D721Med (cell line): Measurements from ENCODE around the gene HSPB9.

Source experiments
- DNase-seq: peaks from one replicate; pipeline ENCODE4 v3.0.0; 2011; ENCODE audit warnings: low spot score; ENCODE audit not compliant: insufficient read length
- FAIRE-seq: peaks from 2 replicates; lab custom pipeline; 2011; peaks lifted over from hg19 to GRCh38; lab: Jason Lieb, UNC
- TF ChIP-seq, protein P1 (sequence below): IDR thresholded peaks from 2 replicates; pipeline ENCODE4 v1.5.1; 2012; ENCODE audit warnings: mild to moderate bottlenecking, control low read depth; ENCODE audit not compliant: insufficient read depth; ENCODE audit errors: missing control alignments

The HSPB9 gene

GRCh38 chr17:42120770-42121769, 1.5 kb upstream of the HSPB9 start, which contains the start of gene KAT2A:
KAT2A (minus strand) TSS chr17:42121367; CDS start chr17:42121304, 63 bp downstream.
- FAIRE-seq (no peak), DNase-seq (peak; percentile 99)
- TF ChIP-seq, protein P1, sequence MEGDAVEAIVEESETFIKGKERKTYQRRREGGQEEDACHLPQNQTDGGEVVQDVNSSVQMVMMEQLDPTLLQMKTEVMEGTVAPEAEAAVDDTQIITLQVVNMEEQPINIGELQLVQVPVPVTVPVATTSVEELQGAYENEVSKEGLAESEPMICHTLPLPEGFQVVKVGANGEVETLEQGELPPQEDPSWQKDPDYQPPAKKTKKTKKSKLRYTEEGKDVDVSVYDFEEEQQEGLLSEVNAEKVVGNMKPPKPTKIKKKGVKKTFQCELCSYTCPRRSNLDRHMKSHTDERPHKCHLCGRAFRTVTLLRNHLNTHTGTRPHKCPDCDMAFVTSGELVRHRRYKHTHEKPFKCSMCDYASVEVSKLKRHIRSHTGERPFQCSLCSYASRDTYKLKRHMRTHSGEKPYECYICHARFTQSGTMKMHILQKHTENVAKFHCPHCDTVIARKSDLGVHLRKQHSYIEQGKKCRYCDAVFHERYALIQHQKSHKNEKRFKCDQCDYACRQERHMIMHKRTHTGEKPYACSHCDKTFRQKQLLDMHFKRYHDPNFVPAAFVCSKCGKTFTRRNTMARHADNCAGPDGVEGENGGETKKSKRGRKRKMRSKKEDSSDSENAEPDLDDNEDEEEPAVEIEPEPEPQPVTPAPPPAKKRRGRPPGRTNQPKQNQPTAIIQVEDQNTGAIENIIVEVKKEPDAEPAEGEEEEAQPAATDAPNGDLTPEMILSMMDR, result no peak

DNA sequence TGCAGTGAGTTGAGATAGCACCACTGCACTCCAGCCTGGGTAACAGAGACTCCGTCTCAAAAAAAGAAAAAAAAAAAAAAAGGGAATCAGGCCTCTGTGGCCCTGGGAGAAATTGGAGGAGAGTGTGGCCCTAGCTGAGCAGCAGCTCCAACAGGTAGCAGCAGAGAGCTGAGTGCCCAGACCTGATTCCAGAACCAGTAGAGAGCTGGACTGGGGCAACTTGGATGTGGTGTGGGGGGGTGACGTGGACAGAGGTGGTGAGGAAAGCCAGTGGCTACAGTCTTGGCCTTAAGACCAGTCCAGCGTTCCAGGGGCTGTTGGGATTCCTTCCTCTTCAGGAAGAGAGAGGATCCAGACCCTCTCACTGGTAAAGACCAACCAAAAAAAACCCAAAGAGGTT, 1.7 kb downstream of the HSPB9 start:
- no peak for FAIRE-seq
- TF ChIP-seq, protein P1, result no peak

DNA sequence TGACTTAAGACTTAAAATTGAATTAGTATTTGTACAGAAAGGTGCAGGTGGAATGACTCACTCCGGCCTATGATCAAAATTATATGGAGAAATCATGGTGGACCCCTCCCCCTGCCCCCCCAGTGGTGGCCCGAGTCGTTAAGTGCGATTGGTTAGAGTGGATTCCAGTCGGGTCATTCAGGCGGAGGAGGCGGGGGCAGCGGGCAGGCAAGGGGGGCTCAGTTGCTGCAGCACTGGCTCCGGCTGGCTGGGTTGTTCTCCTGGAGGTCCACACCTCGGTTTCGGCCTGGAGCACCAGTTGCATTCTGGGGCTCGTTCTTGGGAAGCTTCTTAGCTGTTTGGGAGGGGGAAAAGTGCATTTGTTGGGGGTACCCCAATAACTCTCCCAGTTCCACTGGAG, 3.0 kb downstream of the HSPB9 start:
- DNase-seq (no peak), FAIRE-seq (no peak)
- TF ChIP-seq, protein P1, result no peak

More for the DNA sequence above, 1.7 kb downstream of the HSPB9 start:
- no peak for DNase-seq

DNA sequence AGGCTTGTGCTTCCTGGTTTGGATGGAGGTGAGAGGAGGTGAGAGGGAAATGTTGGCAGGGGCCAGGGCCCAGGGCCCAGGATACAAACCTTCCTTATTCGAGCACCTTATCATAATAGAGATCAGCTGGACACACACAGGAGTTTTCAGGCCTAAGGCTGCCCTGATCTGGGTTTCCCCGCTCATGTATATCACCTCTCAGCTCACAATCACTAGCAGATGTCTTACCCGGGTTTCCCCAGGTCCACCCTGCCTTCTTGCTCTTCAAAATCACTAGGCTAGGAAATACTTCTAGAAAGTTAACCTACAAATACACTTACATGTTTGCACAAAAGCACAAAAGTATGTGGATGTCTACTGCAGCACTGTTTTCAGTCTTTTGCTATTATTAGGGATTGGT, 4.2 kb downstream of the HSPB9 start:
- TF ChIP-seq, protein P1, result no peak
- FAIRE-seq (no peak), DNase-seq (no peak)

GRCh38 chr17:42127414-42127813, 4.8 kb downstream of the HSPB9 start:
- DNase-seq, result no peak
- TF ChIP-seq, protein P1, result no peak
- no peak for FAIRE-seq

DNA sequence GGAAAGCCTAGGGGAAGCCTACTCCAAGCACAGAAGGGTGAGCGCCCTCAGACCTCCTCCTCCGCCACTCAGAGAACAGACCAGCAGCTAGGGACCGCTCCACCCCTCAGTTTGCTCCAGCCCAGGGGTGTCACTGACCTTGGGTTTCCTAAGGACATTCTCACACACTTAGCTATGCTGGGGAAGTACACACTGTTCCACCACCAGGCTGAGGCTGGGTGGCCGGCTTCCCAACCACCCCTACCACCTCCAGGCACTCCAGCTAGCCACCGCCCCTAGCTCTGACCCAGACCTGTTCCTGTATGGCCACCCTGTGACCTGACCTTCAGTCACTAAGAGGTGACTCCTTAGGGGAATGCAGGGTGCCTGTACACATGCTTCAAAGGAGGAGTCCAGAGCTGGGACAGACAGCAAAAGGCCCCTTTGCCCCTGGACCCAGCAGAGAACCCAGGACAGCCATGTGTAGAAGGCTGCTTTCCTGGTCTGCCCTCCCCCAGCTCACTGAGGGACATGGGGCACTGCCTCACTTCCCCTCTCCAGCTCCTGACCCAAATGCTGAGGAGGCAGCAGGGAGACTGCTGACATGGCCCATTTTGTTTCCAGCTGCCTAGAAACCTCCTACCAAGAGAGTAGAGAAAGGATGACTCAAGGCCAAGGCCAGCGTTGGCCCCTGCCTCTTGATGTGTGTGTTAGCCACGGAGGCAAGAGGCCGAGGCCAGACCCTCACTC, 6.7 kb downstream of the HSPB9 start:
- FAIRE-seq (no peak), DNase-seq (no peak)
- TF ChIP-seq, protein P1, result no peak
